ENCODE results near the gene FBLN1. TPM values are rescaled to one million over a fixed set of nuclear protein-coding genes. Genes with fewer than 3 reads are reported as not detected.

The FBLN1 gene
- total and polyA plus RNA-seq, 2 donors = 9.3 to 36.3 TPM

- no peak for DNase-seq (ENCODE audit: low read depth in 6 of 9, low spot score in 9 of 9)
- no peak overlapping the region for H3K27ac ChIP-seq (ENCODE audit: low read depth in 1 of 2, low read length in 1 of 2)
- H3K4me3 ChIP-seq (ENCODE audit: low read length in 2 of 2) = no peak overlapping the region
- peaks cover 21 to 22% of the 10 kb centered on the region in 2 donors for H3K27me3 ChIP-seq (ENCODE audit: control insufficient read depth in 2 of 2, insufficient read depth in 1 of 2, low read length in 1 of 2)
- H3K36me3 ChIP-seq (ENCODE audit: control insufficient read depth in 2 of 2, insufficient read depth in 2 of 2, low read length in 1 of 2) = no peaks in the 10 kb centered on the region
- 97% methylated on average over 14 of the region's 14 CpGs for WGBS
- H3K9me3 ChIP-seq (ENCODE audit: control insufficient read depth in 2 of 2, insufficient read depth in 1 of 2, low read length in 1 of 2) = no peaks in the 10 kb centered on the region
- peaks cover 4 to 42% of the 10 kb centered on the region in 2 donors for H3K4me1 ChIP-seq (ENCODE audit: control insufficient read depth in 2 of 2, insufficient read depth in 2 of 2, low read length in 2 of 2)
Measured at GRCh38 chr22:45505991-45506747, 3.5 kb downstream of the FBLN1 start.

DNA sequence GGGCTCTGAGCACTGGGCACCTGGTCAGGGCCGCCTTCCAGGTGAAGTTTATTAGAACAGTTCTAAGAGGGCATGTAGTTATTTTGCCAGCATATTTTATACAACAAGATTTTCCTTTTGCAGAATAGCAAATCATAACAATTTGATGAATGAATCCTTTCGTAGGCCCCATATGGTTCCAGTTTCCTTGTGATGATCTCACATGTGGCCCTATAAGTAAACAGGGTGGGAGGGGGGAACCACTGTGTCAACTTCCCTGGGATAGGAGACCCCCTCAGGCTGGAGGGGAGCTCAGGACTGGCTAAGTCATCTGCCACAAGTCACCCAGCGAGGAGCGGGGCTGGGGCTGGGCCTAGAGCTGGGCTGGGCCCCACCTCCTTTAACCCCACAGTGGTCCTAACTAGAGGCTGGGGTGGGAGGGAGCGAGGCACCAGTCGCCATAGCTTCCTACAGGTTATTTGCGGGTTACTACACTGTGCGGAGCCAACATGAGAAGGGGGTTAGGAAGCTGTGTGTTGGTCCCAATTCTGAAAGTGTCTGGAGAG is 4.2 kb downstream of the FBLN1 start:
- H3K9me3 ChIP-seq (ENCODE audit: control insufficient read depth in 2 of 2, insufficient read depth in 1 of 2, low read length in 1 of 2) = no peaks in the 10 kb centered on the region
- peaks cover 4 to 42% of the 10 kb centered on the region in 2 donors for H3K4me1 ChIP-seq (ENCODE audit: control insufficient read depth in 2 of 2, insufficient read depth in 2 of 2, low read length in 2 of 2)
- H3K36me3 ChIP-seq (ENCODE audit: control insufficient read depth in 2 of 2, insufficient read depth in 2 of 2, low read length in 1 of 2) = no peaks in the 10 kb centered on the region
- no peak overlapping the region for H3K4me3 ChIP-seq (ENCODE audit: low read length in 2 of 2)
- H3K27ac ChIP-seq (ENCODE audit: low read depth in 1 of 2, low read length in 1 of 2) = no peak overlapping the region
- no peak for DNase-seq (ENCODE audit: low read depth in 6 of 9, low spot score in 9 of 9)
- peaks cover 17 to 21% of the 10 kb centered on the region in 2 donors for H3K27me3 ChIP-seq (ENCODE audit: control insufficient read depth in 2 of 2, insufficient read depth in 1 of 2, low read length in 1 of 2)
- WGBS = 97% methylated on average over 8 of the region's 8 CpGs

GRCh38 chr22:45507798-45508197 is 5.1 kb downstream of the FBLN1 start:
- peaks cover 4 to 46% of the 10 kb centered on the region in 2 donors for H3K4me1 ChIP-seq (ENCODE audit: control insufficient read depth in 2 of 2, insufficient read depth in 2 of 2, low read length in 2 of 2)
- H3K9me3 ChIP-seq (ENCODE audit: control insufficient read depth in 2 of 2, insufficient read depth in 1 of 2, low read length in 1 of 2) = no peaks in the 10 kb centered on the region
- H3K36me3 ChIP-seq (ENCODE audit: control insufficient read depth in 2 of 2, insufficient read depth in 2 of 2, low read length in 1 of 2) = no peaks in the 10 kb centered on the region
- no peak overlapping the region for H3K4me3 ChIP-seq (ENCODE audit: low read length in 2 of 2)
- H3K27me3 ChIP-seq (ENCODE audit: control insufficient read depth in 2 of 2, insufficient read depth in 1 of 2, low read length in 1 of 2) = peaks cover 10 to 13% of the 10 kb centered on the region in 2 donors
- WGBS = 95% methylated on average over 6 of the region's 6 CpGs
- no peak overlapping the region for H3K27ac ChIP-seq (ENCODE audit: low read depth in 1 of 2, low read length in 1 of 2)
- DNase-seq (ENCODE audit: low read depth in 6 of 9, low spot score in 9 of 9) = no peak

DNA sequence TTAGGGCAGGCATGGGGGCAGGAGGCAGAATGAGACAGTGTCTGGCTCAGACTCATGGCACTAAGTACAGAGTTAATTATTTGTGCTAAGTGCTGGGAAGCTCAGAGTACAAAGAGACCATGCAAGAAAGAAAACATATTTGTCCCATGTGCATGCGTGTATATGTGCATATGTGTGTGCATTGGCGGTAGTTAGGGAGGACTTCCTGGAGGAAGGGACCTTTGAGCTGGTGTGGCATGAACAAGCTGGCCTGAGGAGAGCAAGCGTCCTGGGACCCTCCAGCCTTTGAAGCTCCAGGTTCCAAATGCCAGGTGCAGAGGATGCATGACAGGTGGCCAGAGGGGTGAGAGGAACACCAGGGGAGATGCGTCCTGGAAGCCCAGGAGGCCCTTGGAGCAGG is 6.1 kb downstream of the FBLN1 start:
- H3K9me3 ChIP-seq (ENCODE audit: control insufficient read depth in 2 of 2, insufficient read depth in 1 of 2, low read length in 1 of 2) = no peaks in the 10 kb centered on the region
- H3K4me1 ChIP-seq (ENCODE audit: control insufficient read depth in 2 of 2, insufficient read depth in 2 of 2, low read length in 2 of 2) = peaks cover 0 to 38% of the 10 kb centered on the region in 2 donors
- H3K27ac ChIP-seq (ENCODE audit: low read depth in 1 of 2, low read length in 1 of 2) = no peak overlapping the region
- no peak overlapping the region for H3K4me3 ChIP-seq (ENCODE audit: low read length in 2 of 2)
- DNase-seq (ENCODE audit: low read depth in 6 of 9, low spot score in 9 of 9) = no peak
- peaks cover 1 to 6% of the 10 kb centered on the region in 2 donors for H3K27me3 ChIP-seq (ENCODE audit: control insufficient read depth in 2 of 2, insufficient read depth in 1 of 2, low read length in 1 of 2)
- H3K36me3 ChIP-seq (ENCODE audit: control insufficient read depth in 2 of 2, insufficient read depth in 2 of 2, low read length in 1 of 2) = no peaks in the 10 kb centered on the region
- 91% methylated on average over 4 of the region's 4 CpGs for WGBS

DNA sequence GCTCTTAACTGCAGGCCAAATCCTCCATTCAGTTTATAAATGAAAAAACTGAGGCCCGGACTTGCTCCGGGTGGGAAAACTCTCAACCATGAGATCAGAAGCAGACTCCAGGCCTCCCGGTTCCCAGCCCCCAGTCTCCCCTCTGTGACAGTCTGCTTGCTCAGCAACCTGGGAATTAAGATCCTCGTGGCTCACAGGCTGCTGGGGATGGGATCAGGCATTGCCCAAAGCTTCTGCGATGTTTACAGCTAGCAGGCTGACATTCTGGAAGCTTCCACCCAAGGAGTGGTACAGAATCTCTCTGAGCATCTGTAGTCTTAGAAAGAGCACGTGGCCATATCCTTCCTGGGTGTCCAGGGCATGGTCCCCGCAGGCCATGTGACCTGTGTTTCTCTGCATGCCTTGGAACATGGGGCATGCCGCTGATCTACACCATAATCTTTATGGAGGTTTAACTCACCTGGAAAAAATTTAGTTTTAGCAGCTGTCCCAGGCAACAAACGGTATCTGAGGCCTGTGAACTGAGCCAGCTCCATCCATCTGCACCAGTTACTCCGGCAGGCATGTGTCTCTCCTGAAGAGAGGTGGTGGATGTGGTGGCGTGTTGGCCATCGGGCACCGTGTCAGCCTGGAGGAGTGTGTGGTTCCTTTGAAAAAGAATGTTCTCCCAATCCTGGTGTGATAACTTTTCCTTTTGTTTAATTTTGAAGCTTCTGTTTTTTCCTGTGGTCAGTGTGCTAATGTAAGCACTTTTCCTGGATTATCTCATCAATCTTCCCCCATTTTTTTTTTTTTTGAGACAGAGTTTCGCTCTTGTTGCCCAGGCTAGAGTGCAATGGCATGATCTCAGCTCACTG is 7.9 kb downstream of the FBLN1 start:
- H3K27ac ChIP-seq (ENCODE audit: low read depth in 1 of 2, low read length in 1 of 2) = no peak overlapping the region
- H3K4me1 ChIP-seq (ENCODE audit: control insufficient read depth in 2 of 2, insufficient read depth in 2 of 2, low read length in 2 of 2) = peaks cover 0 to 25% of the 10 kb centered on the region in 2 donors
- WGBS = 91% methylated on average over 14 of the region's 14 CpGs
- H3K36me3 ChIP-seq (ENCODE audit: control insufficient read depth in 2 of 2, insufficient read depth in 2 of 2, low read length in 1 of 2) = no peaks in the 10 kb centered on the region
- no peak for DNase-seq (ENCODE audit: low read depth in 6 of 9, low spot score in 9 of 9)
- no peaks in the 10 kb centered on the region for H3K27me3 ChIP-seq (ENCODE audit: control insufficient read depth in 2 of 2, insufficient read depth in 1 of 2, low read length in 1 of 2)
- no peak overlapping the region for H3K4me3 ChIP-seq (ENCODE audit: low read length in 2 of 2)
- no peaks in the 10 kb centered on the region for H3K9me3 ChIP-seq (ENCODE audit: control insufficient read depth in 2 of 2, insufficient read depth in 1 of 2, low read length in 1 of 2)

GRCh38 chr22:45511847-45512261 is 9.2 kb downstream of the FBLN1 start:
- H3K36me3 ChIP-seq (ENCODE audit: control insufficient read depth in 2 of 2, insufficient read depth in 2 of 2, low read length in 1 of 2) = no peaks in the 10 kb centered on the region
- H3K27ac ChIP-seq (ENCODE audit: low read depth in 1 of 2, low read length in 1 of 2) = peak overlapping the region; percentile 31 to 32
- peaks cover 0 to 15% of the 10 kb centered on the region in 2 donors for H3K4me1 ChIP-seq (ENCODE audit: control insufficient read depth in 2 of 2, insufficient read depth in 2 of 2, low read length in 2 of 2)
- WGBS = 91% methylated on average over 8 of the region's 8 CpGs
- H3K9me3 ChIP-seq (ENCODE audit: control insufficient read depth in 2 of 2, insufficient read depth in 1 of 2, low read length in 1 of 2) = no peaks in the 10 kb centered on the region
- no peak overlapping the region for H3K4me3 ChIP-seq (ENCODE audit: low read length in 2 of 2)
- H3K27me3 ChIP-seq (ENCODE audit: control insufficient read depth in 2 of 2, insufficient read depth in 1 of 2, low read length in 1 of 2) = no peaks in the 10 kb centered on the region
- DNase-seq (ENCODE audit: low read depth in 6 of 9, low spot score in 9 of 9) = no peak

DNA sequence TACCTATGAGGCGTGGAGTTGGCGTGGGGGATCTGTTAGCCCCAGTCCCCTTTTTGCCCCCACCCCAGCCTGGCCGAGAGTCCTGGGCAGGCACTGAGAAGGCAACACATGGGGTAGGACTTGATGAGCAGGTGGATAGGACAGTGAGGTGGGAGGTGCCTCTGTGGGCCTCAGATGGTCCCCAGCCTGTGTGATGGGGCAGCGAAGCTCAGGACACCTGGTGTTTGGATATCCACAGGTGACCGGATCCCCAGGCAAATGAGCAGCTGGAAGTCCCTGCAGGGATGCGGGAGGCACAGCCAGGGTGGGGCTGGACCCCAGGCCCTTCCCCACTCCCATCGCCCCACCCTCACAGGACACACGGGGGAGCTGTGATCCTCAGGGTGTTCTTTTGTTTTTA is 9.7 kb downstream of the FBLN1 start:
- peaks cover 0 to 13% of the 10 kb centered on the region in 2 donors for H3K4me1 ChIP-seq (ENCODE audit: control insufficient read depth in 2 of 2, insufficient read depth in 2 of 2, low read length in 2 of 2)
- no peak for DNase-seq (ENCODE audit: low read depth in 6 of 9, low spot score in 9 of 9)
- H3K27me3 ChIP-seq (ENCODE audit: control insufficient read depth in 2 of 2, insufficient read depth in 1 of 2, low read length in 1 of 2) = no peaks in the 10 kb centered on the region
- 97% methylated on average over 8 of the region's 8 CpGs for WGBS
- no peaks in the 10 kb centered on the region for H3K9me3 ChIP-seq (ENCODE audit: control insufficient read depth in 2 of 2, insufficient read depth in 1 of 2, low read length in 1 of 2)
- H3K36me3 ChIP-seq (ENCODE audit: control insufficient read depth in 2 of 2, insufficient read depth in 2 of 2, low read length in 1 of 2) = no peaks in the 10 kb centered on the region
- H3K27ac ChIP-seq (ENCODE audit: low read depth in 1 of 2, low read length in 1 of 2) = peak overlapping the region; percentile 25 to 32
- H3K4me3 ChIP-seq (ENCODE audit: low read length in 2 of 2) = no peak overlapping the region

GRCh38 chr22:45515676-45516075 is 13.0 kb downstream of the FBLN1 start:
- no peak overlapping the region for H3K27ac ChIP-seq (ENCODE audit: low read depth in 1 of 2, low read length in 1 of 2)
- WGBS = 82% methylated on average over 9 of the region's 9 CpGs
- peaks cover 0 to 9% of the 10 kb centered on the region in 2 donors for H3K4me1 ChIP-seq (ENCODE audit: control insufficient read depth in 2 of 2, insufficient read depth in 2 of 2, low read length in 2 of 2)
- no peak overlapping the region for H3K4me3 ChIP-seq (ENCODE audit: low read length in 2 of 2)
- no peaks in the 10 kb centered on the region for H3K9me3 ChIP-seq (ENCODE audit: control insufficient read depth in 2 of 2, insufficient read depth in 1 of 2, low read length in 1 of 2)
- H3K36me3 ChIP-seq (ENCODE audit: control insufficient read depth in 2 of 2, insufficient read depth in 2 of 2, low read length in 1 of 2) = no peaks in the 10 kb centered on the region
- DNase-seq (ENCODE audit: low read depth in 6 of 9, low spot score in 9 of 9) = no peak
- H3K27me3 ChIP-seq (ENCODE audit: control insufficient read depth in 2 of 2, insufficient read depth in 1 of 2, low read length in 1 of 2) = no peaks in the 10 kb centered on the region

DNA sequence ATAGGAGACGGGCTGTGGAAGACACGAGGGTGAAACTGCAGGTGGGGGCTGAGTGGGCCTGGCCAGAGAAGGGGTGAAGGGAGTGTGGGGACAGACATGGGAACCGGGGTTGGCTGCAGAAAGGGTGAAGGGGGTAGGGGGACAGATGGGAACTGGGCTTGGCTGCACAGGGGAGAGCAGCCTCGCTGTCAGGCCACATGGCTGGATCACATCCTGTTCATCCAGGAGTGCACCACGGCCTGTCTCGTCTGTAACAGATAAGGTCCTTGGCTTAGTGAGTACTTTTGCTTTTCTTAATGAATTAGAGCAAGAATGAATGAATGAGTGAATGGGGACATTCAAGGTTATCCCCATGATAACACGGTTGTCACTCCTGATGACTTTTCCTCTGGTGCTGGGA is 13.5 kb downstream of the FBLN1 start:
- DNase-seq (ENCODE audit: low read depth in 6 of 9, low spot score in 9 of 9) = no peak
- WGBS = 82% methylated on average over 7 of the region's 7 CpGs
- no peaks in the 10 kb centered on the region for H3K36me3 ChIP-seq (ENCODE audit: control insufficient read depth in 2 of 2, insufficient read depth in 2 of 2, low read length in 1 of 2)
- peaks cover 0 to 9% of the 10 kb centered on the region in 2 donors for H3K4me1 ChIP-seq (ENCODE audit: control insufficient read depth in 2 of 2, insufficient read depth in 2 of 2, low read length in 2 of 2)
- H3K27me3 ChIP-seq (ENCODE audit: control insufficient read depth in 2 of 2, insufficient read depth in 1 of 2, low read length in 1 of 2) = no peaks in the 10 kb centered on the region
- H3K4me3 ChIP-seq (ENCODE audit: low read length in 2 of 2) = no peak overlapping the region
- H3K9me3 ChIP-seq (ENCODE audit: control insufficient read depth in 2 of 2, insufficient read depth in 1 of 2, low read length in 1 of 2) = no peaks in the 10 kb centered on the region
- H3K27ac ChIP-seq (ENCODE audit: low read depth in 1 of 2, low read length in 1 of 2) = no peak overlapping the region
